NCI-H748 treated with DMSO at 0.1 percent for 48 hours (cell line): ENCODE results near the gene SIK2.

ENCODE experiments used
- DNase-seq: peaks from one replicate; lab custom pipeline; 2025; lab: John Stamatoyannopoulos, UW

The SIK2 gene

DNA sequence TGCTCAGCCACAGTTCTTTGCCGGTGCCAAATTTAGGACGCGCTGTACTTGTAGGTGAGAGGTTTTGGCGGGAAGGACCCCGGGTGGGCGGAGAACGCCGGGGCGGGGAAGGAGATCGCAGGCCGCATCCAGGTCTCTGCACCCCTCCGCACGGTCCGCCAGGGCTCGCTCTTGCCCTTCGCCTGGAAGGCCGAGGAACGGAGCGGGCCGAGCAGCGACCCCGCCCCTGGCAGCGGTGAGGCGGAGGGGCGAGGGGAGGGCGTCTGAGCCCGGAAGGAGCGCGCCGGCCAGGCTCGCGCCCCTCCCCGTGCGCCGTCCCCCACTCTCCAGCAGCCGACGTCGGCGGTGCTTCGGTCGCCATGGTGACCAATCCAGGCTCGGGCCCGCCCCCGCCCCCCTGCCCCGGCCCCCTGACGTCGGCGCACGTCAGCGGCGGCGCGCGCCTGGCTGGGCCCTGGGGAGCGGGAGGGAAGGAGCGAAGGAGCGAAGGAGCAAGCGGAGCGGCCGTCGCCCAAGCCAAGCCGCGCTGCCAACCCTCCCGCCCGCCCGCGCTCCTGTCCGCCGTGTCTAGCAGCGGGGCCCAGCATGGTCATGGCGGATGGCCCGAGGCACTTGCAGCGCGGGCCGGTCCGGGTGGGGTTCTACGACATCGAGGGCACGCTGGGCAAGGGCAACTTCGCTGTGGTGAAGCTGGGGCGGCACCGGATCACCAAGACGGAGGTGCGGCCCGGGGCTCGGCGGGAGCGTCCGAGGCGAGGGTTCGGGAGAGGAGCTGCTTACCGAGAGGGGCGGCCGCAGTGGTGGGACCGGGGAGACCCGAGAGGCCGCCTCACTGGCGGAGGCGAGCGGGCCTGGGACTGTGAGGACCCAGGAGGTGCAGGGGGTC lies at the start of gene SIK2:
Gene SIK2 (plus strand): TSS at position 471 of the 886 bp plus-strand sequence. CDS start 115 bp downstream, at position 586.
- peak; percentile 79 for DNase-seq

DNA sequence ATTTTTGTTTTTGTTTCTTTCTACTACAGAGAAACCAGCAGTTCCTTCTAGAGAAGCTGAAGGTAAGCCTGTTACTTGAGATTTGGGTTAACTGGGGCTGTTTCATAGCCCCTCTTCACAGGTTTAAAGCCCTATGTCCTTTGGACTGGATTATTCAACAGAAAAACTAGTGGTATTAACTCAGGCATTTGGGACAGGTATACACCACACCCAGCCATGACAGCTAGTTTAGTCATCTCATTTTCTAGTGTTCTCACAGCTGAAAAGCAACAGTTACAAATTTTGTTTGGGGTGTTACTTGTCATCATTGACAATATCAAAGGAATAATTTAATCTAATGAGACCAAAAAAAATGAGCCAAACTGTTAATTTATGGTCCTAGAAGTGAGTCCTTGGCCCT lies 47.7 kb upstream of the SIK2 start:
- DNase-seq, result no peak

DNA sequence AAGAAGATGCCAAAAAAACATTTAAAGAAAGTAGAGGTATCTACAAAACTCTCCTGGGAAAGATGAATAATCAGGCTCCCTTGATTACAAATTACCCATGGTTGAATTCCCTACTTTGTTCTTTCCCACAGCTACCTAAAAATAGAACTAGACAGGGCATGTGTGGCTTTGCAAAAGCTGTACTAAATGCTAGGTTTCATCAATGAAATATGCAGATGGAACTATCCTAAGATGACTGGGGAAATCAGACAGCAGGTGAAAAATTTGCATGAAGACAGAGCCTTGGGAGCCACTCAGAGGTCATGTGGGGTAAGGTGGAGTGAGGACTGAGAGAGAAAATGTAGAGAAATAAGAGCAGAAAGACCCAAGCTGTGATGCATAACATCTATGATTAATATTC lies 47.0 kb upstream of the SIK2 start:
- no peak for DNase-seq

DNA sequence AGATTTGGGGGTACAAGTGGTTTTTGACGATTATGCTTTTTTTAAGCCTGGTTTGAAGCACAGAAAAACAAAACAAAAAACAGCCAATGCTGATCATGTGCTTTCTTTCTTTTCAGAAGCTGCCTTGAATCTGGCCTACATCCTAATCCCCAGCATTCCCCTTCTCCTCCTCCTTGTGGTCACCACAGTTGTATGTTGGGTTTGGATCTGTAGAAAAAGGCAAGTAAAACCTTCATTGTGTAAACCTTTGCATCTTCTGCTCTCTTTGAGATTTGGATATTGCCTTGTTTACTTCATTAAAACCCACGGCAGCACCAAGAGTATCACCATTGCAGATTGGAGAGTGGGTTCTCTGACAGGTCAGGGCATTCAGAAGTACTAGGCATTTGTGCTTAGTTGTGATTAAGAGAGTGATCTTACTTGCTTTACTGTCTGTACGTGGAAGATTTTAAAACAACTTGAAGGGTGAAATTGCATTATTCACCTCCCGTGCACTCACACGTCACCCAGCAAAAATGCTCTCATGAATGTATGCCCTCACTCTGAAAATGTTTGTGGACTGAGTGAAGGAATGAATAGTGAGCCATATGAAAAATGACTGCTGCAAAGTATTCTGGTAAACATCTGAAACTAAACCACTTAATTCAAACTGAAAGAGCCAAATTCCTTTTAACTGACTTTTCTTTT lies 44.7 kb upstream of the SIK2 start:
- DNase-seq, result no peak

DNA sequence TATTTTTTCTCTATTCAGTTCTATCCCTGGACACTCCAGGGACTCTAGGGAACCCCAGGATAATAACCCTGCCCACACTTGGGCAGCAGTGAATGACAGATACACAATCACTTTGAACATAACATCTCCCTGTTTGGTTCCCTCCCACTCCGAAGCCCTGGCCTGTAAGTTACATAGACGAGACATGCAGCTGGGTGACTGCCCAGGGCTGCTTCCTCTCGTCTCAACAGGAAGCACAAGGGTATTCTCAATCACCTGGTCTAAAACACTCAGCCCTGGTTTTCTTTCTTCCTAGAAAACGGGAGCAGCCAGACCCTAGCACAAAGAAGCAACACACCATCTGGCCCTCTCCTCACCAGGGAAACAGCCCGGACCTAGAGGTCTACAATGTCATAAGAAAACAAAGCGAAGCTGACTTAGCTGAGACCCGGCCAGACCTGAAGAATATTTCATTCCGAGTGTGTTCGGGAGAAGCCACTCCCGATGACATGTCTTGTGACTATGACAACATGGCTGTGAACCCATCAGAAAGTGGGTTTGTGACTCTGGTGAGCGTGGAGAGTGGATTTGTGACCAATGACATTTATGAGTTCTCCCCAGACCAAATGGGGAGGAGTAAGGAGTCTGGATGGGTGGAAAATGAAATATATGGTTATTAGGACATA lies 42.3 kb upstream of the SIK2 start:
- no peak for DNase-seq

DNA sequence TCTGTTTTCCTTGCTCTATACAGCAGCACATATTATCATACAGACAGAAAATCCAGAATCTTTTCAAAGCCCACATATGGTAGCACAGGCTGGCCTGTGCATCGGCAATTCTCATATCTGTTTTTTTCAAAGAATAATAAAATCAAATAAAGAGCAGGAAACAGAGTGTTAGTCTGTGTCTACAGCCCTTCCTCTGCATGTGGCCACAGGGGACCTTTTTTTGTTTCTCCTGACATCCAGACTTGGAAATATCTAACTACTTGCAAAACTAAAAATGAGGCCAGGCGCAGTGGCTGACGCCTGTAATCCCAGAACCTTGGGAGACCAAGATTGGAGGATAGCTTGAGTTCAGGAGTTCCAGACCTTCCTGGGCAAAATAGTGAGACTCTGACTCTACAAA lies 41.4 kb upstream of the SIK2 start:
- no peak for DNase-seq

DNA sequence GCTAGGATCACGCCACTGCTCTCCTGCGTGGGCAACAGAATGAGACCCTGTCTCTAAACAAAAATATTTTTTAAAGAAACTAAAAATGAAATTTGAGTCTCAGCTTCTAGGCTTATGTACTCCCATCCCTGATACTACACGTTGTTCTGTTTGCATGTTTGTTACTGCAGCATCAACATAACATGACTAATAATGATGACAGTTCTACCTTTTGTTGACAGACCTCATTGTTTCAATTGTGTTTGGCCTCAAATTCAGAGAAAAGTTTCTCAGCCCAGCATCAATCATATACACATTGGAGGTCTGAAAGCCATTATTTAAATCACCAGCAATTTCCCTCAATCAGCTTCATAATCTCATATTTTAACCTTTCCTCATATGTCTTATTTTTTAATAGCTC lies 40.9 kb upstream of the SIK2 start:
- no peak for DNase-seq

DNA sequence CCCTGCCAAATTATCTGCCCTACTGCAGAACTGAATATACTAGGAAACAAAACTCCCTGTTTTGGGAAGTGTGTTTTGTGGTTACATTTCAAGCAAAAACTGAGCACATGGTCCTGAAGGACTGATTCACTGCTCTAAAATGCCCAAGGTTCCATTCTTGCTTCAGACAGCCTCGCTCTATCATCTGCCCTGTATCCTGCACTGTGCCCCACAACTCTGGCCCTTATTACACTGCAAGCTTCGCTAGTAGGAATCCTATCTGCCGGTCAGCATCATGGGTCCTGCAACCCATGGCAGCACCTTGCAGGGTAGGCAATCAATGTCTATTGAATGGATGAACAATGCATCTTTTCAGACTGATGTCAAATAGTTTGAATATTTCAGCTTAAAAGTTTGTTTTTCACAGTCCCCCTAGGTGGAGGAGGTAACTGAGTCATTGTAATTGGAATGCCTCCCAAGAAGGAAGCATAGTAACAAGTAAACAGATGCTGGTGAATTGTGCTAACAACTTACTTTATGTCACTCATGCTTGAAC lies 40.4 kb upstream of the SIK2 start:
- DNase-seq, result no peak

DNA sequence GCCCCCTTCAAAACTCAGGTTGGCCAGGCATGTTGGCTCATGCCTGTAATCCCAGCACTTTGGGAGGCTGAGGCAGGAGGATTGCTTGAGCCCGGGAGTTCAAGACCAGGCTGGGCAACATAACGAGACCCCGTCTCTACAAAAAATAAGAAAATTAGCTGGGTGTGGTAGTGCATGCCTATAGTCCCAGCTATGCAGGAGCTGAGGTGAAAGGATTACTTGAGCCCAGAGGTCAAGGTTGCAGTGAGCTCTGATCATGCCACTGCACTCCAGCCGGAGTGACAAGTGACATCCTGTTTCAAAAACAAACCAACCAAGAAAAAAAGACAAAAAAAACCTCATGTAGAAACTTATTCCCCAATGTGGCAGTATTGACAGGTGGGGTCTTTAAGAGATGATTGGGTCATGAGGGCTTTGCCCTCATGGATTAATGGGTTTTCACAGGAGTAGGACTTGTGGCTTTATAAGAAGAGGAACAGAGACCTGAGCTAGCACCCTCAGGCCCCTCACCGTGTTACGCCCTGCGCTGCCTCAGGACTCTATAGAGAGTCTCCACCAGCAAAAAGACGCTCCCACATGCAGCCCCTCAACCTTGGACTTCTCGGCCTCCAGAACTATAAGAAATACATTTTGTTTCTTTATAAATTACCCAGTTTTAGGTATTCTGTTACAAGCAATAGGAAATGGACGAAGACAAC lies 39.4 kb upstream of the SIK2 start:
- DNase-seq, result no peak

DNA sequence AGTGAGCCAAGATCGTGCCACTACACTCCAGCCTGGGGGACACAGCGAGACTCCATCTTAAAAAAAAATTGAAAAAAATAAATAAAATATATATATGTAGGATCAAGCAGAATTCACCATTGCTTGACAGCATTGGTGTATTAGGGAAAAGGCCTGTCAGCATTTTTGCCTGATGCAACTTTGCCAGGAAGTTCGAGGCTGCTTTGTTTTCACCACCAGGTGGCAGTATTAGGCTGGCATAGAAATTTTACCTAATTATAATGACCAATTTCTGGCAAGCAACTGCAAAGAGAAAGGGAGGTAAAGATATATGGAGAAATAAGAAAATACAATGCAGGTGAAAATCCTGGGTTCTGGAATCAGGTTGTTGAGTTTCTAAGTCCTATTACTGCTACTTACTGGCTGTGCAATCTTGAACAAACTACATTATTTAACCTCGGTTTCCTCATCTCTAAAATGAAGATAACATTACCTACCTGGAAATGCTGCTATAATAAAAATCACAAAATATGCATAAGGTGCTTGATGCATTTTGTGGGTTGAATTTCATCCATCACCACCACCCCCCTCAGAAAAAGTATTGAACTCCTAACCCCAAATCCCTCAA lies 37.0 kb upstream of the SIK2 start:
- peak; percentile 42 for DNase-seq

DNA sequence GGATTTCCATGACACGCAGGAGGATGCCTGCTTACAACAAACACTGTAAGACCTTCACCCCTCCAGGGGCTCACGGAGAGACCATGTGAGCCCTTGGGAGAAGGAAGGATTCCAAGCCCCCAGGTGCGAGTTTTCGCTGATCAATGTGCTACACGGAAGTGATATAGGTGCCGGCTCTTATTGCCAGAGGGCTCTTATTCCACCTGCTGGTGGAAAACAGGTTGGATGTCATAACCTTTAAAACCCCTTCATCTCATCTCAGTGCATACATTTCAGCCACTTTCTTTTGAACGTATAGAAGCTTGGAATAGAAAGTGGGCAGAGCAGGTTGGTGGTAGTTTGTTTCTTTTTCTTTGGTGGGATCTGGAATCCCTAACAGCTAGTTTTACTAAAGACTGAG lies 35.9 kb upstream of the SIK2 start:
- DNase-seq, result no peak

DNA sequence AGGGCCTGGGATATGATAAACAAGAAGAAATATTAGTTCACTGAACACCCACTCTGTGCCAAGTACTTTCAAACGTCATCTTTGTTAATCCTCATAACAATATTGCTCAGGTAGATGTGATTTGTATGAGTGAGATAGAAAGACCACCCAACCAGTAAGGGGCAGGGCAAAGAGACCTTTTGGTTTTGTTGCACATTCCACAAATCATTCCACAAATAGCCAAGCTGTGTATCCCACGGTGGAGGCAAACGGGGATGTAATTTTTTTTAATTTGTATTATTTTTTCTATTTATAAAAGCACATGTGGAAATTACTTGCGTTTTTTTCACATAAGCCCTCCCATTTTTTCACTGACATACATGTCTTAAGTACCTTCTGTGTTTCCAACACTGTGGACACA lies 32.8 kb upstream of the SIK2 start:
- DNase-seq, result no peak

DNA sequence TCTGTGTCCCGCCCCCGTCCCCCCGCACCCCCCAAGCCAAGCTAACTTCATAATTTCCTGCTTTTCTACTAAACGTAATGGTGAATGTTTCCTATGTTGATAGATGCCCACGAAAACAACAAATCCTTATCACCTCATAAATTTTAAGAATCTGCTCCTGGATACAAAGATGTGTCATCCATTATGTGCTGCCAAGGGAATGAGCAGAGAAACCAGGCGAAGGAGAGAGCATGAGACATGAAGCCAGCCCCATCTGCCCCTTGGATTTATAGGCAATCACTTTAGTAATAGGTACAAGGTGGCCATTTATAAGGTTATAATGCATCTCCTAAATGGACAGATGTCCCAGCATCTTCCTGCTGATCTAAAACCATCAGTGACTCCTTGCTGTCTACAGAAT lies 31.5 kb upstream of the SIK2 start:
- no peak for DNase-seq

DNA sequence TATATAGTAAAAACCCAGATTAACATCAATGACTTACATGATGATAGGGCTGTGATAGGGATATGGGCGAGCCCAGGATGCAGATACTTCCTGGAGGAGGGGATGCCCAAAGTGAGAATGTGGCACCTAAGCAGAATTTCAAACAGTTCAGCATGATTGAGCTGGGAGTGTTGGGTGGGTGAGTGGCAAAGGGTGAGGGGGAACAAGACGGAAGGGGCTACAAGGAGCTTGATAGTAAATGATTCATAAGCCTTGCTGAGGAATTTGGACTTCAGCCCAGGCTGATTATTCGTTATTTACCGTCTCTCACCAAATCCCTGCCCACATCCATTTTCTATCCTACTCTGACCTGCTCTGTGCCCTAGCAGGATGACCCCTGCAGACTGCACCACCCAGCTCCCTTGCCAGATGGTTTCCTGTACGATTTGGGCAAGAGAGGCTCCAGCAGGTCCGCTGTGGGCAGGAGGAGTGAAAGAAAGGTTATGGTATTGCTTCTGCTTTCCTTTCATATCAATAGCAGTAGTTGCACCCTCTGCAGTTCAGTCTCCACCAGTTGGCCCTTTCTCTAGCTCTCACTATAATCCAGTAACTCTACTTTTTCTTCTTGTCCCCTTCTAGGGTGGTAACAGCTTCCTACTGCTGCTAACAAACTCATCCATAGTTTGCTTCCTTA lies 30.3 kb upstream of the SIK2 start:
- DNase-seq, result no peak

DNA sequence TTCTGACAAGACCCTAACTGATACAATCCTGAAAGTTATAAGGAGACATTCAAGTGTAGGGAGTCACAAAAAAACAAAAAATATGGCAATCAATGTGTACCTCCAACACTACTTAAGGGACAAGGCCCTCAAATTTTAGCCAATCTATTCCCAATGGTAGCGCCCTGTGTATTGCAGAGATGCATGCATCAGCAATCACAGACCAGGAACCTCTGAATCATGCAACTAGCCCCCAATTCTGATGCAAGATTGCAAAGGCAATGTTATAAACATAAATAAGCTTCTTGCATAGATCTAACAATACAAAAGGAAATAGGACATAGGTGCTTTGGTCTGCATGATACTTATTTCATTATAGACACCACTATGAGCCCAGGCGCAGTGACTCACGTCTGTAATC lies 29.7 kb upstream of the SIK2 start:
- DNase-seq, result no peak

DNA sequence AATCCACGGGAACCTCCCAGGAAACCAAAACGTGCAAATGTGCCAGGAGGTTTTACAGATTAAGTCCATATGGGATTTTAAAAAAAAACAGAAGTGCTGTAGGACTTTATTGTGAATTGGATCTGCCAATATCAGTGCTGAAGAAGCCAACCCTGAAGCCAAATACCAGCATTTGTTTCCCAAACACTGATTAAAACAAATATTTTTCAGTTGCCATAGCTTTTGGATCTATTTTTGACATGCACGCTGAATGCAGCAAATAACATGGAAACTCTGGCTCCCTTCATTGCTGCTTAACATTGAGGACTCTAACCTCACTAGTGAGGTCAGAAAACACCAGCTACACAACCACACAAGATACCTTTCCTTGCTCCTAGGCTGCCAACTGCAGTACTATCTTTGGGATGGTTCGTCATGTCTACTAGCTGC lies 28.4 kb upstream of the SIK2 start:
- DNase-seq, result no peak

DNA sequence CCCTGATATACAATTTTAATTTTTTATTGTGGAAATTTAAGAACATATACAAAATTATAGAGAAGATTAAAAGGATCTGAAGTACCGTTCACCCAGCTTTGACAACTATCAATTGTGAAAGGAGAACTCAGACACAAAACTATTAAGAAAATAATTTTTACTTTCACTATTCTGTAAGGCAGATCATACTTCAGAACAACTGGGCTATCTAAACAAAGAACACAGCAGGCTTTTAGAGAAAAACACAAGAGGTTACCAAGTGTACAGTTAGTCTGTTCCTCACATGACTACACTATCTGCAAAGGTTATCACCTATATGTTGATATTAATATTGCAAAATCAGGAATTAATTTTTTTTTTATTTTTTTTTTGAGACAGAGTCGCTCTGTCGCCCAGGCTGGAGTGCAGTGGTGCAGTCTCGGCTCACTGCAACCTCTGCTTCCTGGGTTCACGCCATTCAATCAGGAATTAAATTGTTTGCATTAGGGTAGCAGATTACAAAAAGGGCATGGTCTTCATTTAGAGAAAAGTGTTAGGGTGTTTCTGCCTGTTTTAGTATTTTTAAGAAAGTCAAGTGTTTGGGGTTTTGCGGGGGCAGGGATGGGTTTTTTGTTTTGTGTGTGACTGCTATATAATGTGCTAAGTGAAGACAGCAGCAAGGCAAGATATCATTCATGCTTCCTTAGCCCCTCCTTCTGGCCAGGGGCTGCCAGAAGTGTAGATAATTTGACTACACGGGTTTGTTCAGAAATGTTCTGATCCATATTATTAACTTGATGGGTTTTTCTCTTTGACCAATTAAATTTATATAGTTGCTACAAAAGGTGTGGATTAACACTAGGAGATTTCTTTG lies 27.6 kb upstream of the SIK2 start:
- no peak for DNase-seq

DNA sequence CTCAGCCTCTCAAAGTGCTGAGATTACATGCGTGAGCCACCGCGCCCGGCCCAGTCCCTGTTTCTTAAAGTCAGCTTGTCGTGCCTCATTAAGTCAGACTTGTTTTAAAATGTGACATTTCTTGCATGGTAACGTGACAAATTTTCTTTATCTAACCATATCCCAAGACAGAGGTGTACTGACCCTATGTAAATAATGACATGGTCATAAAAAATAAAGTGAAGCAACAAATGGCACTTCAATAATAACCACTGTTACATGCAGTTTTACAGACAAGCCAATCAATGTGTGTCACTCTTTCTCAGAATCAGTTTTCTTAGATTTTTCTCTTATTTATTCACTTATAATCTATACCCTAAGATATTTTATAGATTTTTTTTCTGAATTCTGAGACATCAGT lies 26.5 kb upstream of the SIK2 start:
- DNase-seq, result no peak

DNA sequence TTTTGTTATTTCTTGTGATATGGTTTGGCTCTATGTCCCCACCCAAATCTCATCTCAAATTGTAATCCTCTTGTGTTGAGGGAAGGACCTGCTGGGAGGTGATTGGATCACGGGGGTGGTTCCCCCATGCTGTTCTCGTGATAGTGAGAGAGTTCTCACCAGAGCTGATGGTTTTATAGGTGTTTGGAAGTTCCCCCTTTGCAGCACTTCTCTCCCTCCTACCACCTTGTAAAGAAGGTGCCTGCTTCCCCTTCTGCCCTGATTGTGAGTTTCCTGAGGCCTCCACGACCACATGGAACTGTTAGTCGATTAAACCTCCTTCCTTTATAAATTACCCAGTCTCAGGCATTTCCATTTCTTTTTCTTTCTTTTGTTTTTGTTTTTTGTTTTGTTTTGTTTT lies 24.4 kb upstream of the SIK2 start:
- no peak for DNase-seq

DNA sequence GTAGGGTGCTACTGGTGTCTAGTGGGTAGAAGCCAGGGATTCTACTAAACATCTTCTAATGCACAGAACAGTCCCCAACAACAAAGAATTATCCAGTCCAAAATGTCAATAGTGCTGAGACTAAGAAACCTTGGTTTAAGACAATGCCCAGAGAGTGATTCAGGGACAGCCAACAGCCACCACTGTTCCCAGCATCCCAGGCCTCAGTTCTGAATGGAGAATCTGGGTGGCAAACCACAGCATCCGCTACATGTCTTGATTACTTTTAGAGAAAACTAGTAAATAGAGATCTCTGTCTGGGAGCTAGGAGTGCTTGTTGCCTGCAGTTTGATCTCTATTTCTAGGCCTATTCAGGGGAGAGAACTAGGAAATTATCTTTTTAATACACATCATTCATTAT lies 20.9 kb upstream of the SIK2 start:
- no peak for DNase-seq
